HG03469 (cell line): Measurements from ENCODE around the gene SOX9.

Source experiments
- ATAC-seq: cut with Tn5 transposase; IDR thresholded peaks from one replicate; pipeline ENCODE4 v1.9.1; 2021; ENCODE audit warnings: mild to moderate bottlenecking, moderate library complexity, moderate number of reproducible peaks; ENCODE audit not compliant: unreplicated experiment

SOX9 gene

DNA sequence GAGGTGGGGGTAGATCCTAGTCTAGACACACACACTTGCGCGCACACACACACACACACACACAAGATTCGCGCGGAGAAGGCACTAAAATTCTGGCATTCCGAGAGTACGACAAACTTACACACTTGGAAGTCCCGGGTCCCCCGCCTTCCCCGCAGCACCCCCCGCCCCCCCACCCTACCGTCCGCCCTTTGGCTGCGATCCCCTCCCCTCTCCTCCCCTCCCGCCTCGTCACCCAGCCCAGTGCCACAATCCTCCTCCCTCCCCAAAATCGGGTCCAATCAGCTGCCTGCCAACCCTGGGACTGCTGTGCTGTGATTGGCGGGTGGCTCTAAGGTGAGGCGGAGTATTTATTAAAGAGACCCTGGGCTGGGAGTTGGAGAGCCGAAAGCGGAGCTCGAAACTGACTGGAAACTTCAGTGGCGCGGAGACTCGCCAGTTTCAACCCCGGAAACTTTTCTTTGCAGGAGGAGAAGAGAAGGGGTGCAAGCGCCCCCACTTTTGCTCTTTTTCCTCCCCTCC, at the start of gene SOX9:
TSS of gene SOX9 (plus strand) at position 379 of the 522 bp plus-strand sequence. CDS start 372 bp downstream, outside the sequence.
- ATAC-seq: peak; percentile 60

DNA sequence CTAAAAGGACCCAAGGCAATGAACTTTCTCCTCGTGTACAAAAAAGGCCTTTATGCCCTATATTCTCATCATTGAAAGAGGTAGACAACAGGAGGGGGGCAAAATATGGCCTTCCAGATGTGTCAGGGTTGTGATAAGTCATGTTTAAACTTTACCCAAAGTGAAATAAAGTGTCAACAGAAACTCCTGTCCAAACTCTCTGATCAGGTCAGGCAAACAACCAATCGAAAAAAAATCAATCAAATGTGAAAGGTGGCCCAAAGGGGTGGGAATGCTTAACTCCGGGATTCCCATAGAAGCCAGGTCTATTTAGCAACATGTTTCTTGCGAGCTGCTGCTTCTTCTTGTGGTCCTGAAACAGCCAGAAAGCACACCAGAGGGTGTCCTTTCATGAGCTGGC, 49.5 kb upstream of the SOX9 start:
- ATAC-seq: no peak

DNA sequence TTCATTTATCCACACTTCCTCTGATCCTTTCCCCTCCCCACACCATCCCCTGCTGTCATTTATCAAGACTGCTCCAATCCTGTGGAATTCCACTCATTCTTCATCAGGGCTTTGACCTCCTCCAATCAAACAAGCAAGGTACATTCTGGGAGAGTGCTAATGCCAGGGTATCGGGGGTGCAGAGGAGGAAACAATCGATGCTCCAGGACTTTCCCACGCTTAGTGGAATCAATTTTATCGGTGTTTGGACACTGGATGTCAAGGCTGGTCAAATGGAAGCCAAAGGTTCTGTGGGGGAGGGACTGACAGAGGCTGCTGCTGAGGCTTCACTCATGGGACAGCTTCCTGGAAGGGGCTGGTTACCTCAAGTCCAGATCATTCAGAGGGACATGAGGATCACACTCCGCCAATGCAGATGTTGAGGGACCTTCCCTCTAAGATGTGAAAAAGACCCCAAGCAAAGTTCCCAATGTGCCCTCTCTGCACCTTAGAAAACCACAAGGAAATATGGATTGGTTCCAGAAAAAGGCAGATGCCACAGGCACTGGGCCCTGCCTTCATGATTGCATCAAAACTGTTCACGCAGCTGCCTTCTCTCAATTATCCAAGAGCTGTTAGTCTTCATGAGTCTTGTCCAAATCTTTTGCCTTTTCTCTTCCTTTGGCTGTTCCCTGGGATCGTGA, 44.7 kb upstream of the SOX9 start:
- ATAC-seq: no peak

DNA sequence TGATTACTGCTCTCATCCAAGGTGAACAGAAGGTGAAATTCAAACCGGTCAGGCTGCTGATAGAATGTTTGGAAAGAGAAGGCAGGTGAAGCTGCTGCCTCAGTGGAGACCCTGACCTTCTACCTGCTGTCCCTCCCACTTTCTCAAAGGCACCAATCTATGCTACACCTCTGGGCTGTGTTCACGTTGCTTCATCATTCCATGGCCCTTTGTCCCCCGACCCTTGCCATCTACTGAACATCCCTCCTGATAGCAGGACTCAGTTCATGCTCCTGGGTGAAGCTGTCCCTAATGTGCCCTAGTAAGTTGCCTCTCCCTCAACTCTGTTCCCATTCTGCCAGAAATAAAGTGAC, 44.2 kb upstream of the SOX9 start:
- no peak for ATAC-seq

DNA sequence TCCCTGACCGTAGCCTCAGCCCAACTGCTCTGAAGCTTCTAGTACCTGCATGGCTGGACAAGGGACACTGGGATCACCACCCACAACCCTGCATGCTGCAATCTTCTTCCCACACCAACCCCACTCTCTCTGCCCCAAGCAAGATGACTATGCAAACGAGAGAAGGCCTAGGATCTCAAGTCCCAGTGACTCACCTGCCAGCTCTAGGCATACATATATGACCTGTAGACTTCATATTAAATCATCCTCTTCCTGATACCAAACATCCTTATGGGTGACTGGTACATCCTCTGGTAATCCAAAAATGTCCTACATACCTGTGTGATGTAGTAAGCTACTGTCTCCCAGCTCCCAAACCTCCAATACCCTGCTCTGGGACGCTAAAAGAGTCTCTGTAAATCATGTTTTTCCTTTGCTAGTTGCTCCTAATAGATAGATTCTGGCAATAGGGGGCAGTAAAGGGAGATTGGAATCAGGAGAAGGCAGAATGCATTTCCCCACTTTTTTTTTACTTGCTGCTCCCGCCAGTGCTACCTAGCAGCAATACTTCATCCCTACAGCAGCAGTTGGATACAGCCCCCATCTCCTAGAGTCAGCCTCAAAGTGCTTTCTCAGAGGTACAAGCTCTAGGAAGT, 43.4 kb upstream of the SOX9 start:
- ATAC-seq: no peak

DNA sequence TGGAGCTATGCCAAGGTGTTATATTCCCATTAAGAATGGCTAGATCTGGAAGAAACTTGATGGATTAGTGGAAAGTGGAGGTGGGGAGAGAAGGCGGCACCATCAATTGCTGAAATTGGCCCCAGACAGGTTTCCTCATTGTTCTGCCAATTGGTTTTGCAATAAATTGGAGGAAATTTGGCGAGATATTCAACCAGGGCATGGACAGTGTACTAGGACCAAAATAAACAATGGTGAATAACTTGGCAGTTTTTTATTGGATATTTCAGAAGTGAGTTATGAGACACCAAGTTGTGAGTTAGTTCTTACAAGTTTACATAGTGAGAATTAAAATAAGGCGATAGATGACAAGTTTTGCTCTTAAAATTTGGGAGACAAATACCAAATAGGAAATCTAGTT, 41.1 kb upstream of the SOX9 start:
- no peak for ATAC-seq

DNA sequence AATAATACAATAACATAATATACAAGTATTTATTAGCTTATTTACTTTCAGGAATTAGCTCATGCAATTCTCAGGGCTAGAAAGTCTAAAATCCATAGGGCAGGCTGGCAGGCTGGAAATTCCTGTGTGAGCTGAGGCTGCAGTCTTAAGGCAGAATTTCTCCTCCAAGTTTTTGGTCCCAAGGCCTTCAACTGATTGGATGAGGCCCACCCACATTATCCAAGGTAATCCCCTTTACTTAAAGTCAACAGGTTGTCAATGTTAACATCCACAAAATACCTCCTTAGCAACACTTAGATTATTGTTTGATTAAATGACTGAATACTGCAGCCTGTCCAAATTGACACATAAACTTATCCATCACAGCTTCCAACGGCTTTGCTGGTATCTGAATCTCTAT, 32.9 kb upstream of the SOX9 start:
- no peak for ATAC-seq

DNA sequence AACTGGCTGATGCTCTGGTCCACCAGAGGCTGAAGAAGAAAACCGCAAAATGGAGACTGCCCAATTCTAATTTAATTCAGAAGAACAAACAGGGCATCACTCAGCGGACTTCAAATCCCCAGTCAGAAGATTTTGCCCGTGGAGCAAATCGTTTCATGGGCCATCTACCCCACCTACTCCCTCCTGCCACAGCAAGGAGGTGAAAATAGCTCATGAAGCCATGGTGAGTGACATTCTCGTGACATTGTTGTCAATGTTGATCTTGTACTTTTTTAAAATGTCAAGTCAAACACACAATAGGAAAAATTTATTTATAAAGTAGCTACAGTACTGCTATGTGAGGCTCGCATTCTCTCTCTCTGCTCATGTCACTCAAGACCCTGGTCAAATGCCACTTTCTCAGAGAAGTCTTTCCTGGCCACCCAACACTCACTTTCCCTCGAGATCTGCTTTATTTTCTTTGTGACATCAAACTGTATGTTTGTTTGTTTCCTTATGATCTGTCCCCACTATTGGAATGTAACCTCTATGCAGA, 31.3 kb upstream of the SOX9 start:
- ATAC-seq: no peak

DNA sequence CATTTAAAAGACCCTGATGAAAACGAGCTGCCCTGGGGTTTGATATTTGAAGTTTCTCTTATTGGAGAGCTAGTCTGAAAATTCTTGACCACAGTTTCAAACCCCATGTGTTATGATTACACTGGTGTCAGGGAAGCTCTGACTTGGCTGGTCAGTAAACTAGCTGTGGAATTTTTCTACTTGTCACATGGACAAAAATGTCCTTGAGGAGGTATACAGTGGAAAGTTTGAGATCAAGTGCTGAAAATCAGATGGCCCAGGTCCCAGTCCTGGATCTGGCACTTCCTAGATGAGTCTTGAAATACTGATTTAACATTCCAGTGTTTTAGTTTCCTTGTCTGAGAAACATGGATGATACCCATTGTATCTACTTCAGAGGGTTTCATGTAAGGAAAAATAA, 30.7 kb upstream of the SOX9 start:
- no peak for ATAC-seq

DNA sequence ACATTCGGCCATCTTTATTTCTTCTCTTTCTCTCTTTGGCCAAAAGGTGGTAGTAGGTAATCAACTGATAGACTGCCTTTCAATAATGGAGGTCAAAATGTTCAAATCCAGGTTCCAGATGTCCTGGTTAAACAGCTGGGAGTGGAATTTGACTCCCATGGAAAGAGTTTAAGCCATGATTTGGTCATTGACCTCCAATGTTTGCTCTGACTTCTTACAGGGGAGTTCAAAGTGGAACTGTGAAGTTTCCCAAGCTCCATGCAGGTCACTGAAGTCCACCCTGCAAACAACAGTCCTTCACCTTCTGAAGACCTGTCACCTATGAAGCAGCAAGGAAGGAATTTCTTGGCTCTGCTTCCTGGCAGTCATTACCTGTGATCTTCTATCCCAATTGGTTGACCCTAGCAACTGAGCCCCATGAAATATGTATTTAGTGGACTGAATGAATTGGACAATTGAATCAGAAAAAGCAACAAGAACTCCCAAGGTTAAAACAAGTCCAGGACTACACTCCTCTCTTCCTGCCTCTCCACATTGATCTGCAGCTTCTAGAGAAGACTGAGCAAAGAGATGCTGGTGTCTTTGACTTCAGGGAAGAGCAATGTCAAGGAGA, 28.0 kb upstream of the SOX9 start:
- ATAC-seq: no peak

DNA sequence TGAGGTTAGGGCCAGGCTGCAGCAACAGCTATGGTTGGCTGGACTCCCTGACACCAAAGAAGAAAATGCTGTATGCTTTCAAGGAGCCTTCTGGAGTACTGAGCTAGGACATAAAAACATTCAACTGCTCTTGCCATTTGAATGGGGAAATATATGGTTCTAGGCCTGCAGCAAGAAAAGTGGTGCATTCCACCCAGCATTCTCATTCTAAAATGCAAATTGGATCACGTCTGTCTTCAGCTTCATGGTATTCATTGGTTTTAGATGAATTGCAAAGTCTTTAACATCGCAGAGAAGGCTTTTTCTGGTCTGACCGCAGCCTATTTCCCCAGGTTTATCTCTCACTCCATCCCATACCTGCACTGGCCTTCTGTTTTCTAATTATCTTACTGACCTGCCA, 27.1 kb upstream of the SOX9 start:
- no peak for ATAC-seq

DNA sequence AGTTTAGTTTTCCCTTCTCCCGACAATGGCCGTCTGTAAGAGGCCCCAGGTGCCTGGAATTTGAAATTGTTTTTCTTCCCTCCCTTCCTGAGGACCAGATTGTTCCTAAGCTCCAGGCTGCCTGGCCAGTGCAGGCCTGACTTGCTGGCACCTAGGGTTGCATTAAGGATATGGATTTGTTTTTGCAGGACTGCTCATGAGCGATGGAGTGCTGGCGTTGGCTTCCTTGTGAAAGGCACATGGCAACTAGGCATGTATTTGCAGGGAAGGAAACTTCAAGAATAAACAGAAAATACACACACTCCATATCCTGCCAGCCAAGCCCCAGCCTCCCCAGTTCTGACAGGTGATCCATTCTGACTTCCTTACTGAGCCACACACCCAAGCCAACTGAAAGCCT, 25.5 kb upstream of the SOX9 start:
- no peak for ATAC-seq

DNA sequence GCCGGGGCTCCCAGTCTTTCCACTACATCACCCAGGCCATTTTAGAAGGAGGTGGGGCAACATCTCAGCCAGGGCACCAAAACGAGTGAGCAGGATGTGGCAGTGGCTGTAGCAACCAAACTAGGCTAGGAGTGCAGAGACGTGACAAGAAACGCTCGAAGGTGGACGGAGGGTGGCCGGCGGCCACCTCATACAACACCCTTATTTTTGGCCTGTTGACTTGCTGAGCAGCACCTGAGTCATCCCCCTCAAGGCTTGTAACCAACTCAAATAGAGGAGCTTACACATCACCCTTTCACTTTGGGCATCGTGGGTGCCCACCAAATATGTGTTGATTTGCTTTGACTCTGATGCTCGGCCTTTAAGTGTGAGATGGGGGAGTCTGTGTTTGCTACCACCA, 23.7 kb upstream of the SOX9 start:
- ATAC-seq: no peak

DNA sequence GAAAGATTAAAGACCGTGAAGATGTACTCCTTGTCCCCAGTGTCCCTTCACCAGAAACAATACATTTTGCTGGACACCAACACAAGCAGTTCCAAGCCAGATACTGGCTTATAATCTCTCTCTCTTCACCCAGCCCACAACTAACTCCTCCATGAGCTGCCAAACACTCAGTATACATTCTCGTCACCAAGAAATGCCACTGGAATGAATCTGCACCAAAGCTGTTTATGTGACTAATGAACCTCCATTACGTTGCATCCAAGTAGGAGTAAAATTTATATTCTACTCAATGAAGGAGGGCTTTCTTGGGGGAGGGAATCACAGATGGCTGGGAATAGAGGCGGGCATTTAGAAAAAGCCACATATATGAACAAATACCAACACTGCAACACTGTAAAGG, 20.9 kb upstream of the SOX9 start:
- no peak for ATAC-seq

DNA sequence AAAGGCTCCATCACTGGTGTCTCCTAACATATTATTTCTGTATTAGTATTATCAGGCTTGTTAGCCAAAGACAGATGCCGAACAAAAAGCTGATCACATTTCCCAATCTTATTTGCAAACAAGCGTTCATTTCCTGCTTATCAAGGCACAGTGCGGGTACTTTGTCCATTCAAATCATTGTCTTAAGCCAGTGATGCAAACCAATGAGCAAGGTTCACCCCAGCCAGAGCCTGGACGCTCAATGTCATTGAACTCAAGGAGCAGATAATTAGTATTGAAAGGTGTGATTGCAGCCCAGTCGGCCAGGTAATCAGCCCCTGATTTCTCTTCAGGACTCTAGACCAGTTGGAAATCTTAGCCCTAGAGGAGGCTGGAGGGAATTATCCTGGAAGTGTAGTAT, 20.4 kb upstream of the SOX9 start:
- no peak for ATAC-seq

DNA sequence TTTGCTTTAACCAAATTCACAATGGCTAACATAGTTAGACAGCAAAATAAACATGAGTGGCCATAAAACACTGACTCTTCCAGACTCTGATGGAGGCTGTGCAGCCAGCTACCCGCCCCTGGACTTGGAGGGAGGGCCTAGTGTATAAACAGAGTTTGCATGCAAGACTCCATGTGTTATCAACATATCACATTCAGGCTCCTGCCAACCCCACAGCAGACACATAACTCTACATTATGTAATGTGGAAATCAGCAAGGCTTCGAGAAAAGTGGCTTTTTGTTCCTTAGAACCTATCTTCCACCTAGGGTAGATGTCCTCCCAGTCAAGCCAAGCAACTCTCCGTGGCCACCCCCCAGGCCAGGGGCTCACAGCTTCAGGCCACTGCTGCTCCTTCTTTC, 19.3 kb upstream of the SOX9 start:
- ATAC-seq: no peak

DNA sequence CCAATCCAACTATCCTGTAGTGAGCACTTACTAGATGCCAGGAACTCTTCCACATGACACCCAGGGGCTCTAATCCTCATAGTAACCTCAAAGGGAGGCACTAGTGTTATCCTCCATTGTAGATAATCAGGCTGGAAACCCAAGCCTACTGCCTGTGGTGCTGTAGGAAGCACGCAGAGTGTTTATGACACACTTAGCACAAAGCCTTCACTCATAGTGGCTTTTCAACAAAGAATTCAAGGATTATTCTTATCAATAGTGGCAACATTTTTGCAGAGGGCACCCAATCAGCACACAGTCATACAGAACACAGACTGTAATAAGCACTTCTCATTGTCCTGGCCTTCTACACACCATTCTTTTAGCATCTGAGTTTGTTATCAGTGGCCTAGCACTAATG, 18.5 kb upstream of the SOX9 start:
- no peak for ATAC-seq

DNA sequence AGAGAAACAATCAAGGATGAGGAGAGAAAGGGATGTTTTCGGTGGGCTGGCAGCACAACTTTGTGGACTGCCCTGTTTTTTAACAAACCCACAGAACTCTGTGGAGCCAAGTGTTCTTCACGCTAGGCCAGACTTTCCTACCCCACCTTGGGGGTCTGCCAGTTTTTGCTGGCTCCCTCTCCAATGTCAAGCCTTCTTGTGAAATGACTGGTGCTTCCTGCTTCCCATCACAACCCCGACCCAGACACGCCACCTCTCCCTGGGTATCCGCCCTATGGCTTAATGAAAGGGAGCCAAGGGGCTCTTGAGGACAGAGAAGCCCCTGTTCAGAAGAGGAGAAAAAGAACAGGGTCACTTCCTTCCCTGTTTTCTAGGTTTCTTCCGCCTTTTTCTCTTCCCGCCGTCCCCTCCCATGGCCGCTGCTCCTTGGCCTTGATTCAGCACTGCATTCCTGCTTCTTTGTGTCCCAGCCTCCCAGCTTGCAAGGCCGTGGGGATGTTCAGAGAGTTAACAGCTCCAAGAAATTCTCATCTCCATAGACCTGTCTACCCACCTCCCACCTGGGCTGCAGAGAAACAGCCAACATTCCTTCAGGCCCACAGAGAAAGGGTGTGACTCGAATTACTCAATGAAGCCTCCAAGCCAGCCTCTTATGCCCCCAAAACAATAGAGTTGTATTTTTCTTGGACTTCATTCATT, 16.5 kb upstream of the SOX9 start:
- ATAC-seq: no peak

DNA sequence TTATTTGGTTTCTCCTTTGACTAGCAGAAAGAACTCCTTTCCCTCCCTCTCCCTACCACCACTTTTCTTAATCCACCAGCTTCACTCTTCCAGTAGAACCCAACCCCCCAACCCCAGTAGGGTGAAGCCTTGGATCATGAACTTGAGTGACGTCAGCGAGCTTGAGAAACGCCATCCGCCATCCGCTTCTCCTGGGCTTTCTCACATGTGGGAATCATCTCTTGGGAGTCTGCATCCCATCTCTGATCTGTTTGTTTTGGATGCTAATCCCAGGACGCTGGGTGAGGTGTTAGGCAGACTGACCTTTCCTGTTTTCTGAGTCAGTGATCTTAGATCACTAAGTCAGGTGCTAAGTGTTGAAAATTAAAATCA, 16.0 kb upstream of the SOX9 start:
- no peak for ATAC-seq

DNA sequence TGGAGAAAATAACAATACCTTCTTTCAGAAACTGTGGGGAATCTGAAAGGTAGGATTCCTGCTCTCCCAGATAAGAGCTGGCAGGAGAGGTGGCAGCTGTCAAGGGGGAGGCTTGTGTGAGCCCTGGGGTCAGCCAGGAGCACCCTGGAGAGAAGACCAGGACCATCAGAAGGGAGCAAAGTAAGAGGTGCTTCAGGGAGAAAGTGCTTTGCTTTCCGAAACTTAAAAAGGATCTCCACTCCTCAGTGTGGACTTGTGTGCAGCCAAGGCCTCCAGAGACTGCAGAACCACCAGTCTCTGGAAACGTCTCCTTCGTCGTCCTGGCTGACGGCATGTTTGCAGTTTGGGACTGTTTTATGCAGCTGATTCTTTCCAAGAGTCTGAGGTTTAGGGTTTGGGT, 13.7 kb upstream of the SOX9 start:
- no peak for ATAC-seq

DNA sequence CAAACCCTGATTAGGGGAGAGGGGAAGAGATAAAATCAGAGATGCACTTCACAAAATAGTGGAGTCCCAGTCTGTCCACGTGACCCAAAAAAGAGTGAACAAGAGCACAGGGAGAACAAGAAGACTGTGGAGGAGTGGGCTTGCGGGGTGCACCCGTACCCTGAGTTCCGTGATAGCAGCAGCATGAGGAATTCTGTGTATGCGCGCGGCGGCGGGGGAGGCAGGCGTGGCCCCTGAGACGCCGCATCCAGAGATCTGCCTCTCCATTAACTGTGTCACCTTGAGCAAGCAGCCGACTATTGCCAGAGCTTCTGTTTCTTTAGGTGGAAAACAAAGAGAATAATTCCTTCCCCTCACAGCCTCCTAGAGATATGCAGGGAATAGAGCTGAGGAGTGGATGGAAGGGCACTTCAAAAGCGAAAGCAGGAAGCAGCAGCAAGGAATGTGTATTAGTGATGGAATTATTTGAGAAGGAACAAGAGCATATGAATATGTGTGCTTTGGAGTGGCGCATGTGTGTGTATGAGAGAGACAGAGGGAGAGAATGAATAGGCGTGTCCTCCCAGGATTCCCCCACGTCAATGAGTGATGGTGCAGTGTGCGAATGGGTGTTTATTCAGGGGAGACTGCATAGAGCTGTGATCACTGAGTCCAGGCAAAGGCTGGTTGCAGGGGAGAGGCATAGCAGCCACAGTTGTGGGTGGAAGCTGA, 10.4 kb upstream of the SOX9 start:
- no peak for ATAC-seq
